Measurements from ENCODE around the gene CDH22.

DNA sequence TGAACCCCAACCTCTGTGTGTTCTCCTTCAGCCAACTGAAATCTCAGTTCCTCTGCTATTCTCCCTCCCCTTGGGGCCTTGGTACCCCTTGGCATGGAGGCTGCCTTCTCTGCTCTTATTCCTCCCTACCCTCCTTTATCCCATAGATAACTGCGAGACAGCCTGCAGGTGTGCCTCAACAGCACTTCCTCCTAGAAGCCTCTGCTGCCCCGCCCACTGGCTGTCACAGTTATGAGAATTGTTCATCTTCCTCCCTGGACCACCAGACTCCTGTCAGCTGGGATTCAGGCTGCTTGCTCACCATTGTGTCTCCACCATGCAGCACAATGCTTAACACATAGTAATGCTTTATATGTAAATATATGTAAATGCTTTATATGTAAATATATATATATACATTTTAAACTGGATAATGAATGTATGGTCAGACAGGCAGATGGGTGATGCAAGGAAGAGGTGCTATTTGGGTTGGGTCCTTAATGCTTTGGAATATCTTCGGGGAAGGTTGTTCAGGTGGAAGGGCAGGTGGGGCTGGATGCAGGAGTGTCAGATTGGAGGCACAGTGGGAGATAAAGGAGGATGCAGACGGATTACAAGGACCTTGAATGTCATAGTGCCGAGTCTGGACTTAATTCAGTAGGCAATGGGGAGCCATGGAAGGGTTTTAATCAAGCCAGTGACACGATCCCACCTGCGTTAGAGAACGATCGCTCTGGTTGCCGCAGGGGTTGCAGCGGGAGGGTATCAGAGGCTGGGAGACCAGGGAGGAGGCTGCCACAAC lies 4.9 kb downstream of the CDH22 start:
- TF ChIP-seq, protein P1, sequence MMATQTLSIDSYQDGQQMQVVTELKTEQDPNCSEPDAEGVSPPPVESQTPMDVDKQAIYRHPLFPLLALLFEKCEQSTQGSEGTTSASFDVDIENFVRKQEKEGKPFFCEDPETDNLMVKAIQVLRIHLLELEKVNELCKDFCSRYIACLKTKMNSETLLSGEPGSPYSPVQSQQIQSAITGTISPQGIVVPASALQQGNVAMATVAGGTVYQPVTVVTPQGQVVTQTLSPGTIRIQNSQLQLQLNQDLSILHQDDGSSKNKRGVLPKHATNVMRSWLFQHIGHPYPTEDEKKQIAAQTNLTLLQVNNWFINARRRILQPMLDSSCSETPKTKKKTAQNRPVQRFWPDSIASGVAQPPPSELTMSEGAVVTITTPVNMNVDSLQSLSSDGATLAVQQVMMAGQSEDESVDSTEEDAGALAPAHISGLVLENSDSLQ (IDR thresholded peaks at IDR 0.05), result no peak
- no peak for TF ChIP-seq ELF4 (IDR thresholded peaks at IDR 0.05)
- TF ChIP-seq FOXK2 (IDR thresholded peaks at IDR 0.05), result no peak
- TF ChIP-seq BHLHE40 (IDR thresholded peaks at IDR 0.05; ENCODE audit: borderline replicate concordance), result no peak
- no peak for TF ChIP-seq FOXA1 (IDR thresholded peaks at IDR 0.05)
- TF ChIP-seq SP1 (IDR thresholded peaks at IDR 0.05), result no peak
- no peak for TF ChIP-seq NFRKB (IDR thresholded peaks at IDR 0.05)
- no peak for TF ChIP-seq FOXM1 (IDR thresholded peaks at IDR 0.05; ENCODE audit: borderline replicate concordance)
- no peak for TF ChIP-seq ZNF384 (IDR thresholded peaks at IDR 0.05)
- no peak for TF ChIP-seq CTBP1 (IDR thresholded peaks at IDR 0.05; ENCODE audit: borderline replicate concordance)
